T-cell (primary cell): ENCODE results near the gene INPP5A. TPM values are rescaled to one million over a fixed set of nuclear protein-coding genes. Genes with fewer than 3 reads are reported as not detected.

Experiments
- ATAC-seq, 4 experiments: fragments of 200-7000 bp in 3 of 4; fragments of 150-1000 bp in 1 of 4; cut with Tn5 transposase; replicated peaks in 1 of 4; 1 replicate in 3 of 4; 2 replicates in 1 of 4; pipeline ENCODE4 v1.10.0; 2021; ENCODE audit warnings: moderate library complexity in 3 of 4, mild to moderate bottlenecking in 2 of 4, moderate number of reproducible peaks in 1 of 4
- CTCF ChIA-PET, 2 donors: fragments of 300-600 bp; sonication (Branson Sonifier 250); formaldehyde crosslinking; loops; one replicate each; lab custom pipeline; 2022; ENCODE audit warnings: antibody characterized with exemption in 2 of 2; lab: Charles Lee
- POLR2A ChIA-PET, 2 donors: fragments of 300-600 bp; sonication (Branson Sonifier 250); formaldehyde crosslinking; loops; one replicate each; lab custom pipeline; 2022; ENCODE audit warnings: antibody characterized with exemption in 2 of 2; lab: Charles Lee
- DNase-seq, 35 experiments: peaks; one replicate each; pipeline versions ENCODE4 v3.0.0 to v3.0.0-alpha.2; 2013 to 2023
- H3K27ac ChIP-seq: one replicate; pipeline ENCODE4 v1.5.1; 2013; ENCODE audit warnings: low read length
- H3K27me3 ChIP-seq, 2 experiments: replicated peaks in 1 of 2; 1 replicate in 1 of 2; 2 replicates in 1 of 2; pipeline versions ENCODE4 v1.6.1 to v1.7.0; 2013; ENCODE audit warnings: low read length in 1 of 2, mixed read lengths in 1 of 2; ENCODE audit not compliant: control insufficient read depth in 2 of 2, insufficient read depth in 2 of 2; ENCODE audit errors: extremely low read depth in 1 of 2
- H3K36me3 ChIP-seq, 2 donors: 1 replicate in 1 of 2; 2 replicates in 1 of 2; pipeline versions ENCODE4 v1.6.1 to v1.7.0; 2013; ENCODE audit warnings: low read length in 1 of 2; ENCODE audit not compliant: control insufficient read depth in 2 of 2, insufficient read depth in 1 of 2; ENCODE audit errors: extremely low read depth in 1 of 2
- H3K4me1 ChIP-seq, 2 experiments: 1 replicate in 1 of 2; 2 replicates in 1 of 2; pipeline versions ENCODE4 v1.6.1 to v1.7.0; 2013; ENCODE audit warnings: low read length in 2 of 2, mixed read lengths in 1 of 2; ENCODE audit not compliant: insufficient read depth in 2 of 2, control insufficient read depth in 1 of 2; ENCODE audit errors: extremely low read depth in 1 of 2
- H3K4me3 ChIP-seq, 2 donors: 1 replicate in 1 of 2; 2 replicates in 1 of 2; pipeline versions ENCODE4 v1.5.1 to v1.7.0; 2013; ENCODE audit warnings: mild to moderate bottlenecking in 2 of 2, low read length in 1 of 2, moderate library complexity in 1 of 2; ENCODE audit not compliant: control insufficient read depth in 1 of 2; ENCODE audit errors: extremely low read depth in 1 of 2
- H3K9me3 ChIP-seq: 2 replicates; pipeline ENCODE4 v1.7.0; 2013
- H3K27ac Mint-ChIP-seq, 2 donors: one replicate each; pipeline ENCODE4 v1.8.0; 2020 to 2021; ENCODE audit warnings: mild to moderate bottlenecking in 2 of 2, mixed read lengths in 2 of 2
- H3K27me3 Mint-ChIP-seq, 2 donors: one replicate each; pipeline ENCODE4 v1.8.0; 2021 to 2022; ENCODE audit warnings: mixed read lengths in 2 of 2
- H3K36me3 Mint-ChIP-seq: one replicate; pipeline ENCODE4 v1.8.0; 2021; ENCODE audit warnings: mixed read lengths
- H3K4me1 Mint-ChIP-seq, 3 donors: one replicate each; pipeline ENCODE4 v1.8.0; 2020 to 2022; ENCODE audit warnings: mixed read lengths in 3 of 3, mild to moderate bottlenecking in 1 of 3
- H3K4me3 Mint-ChIP-seq, 3 donors: one replicate each; pipeline ENCODE4 v1.8.0; 2020 to 2022; ENCODE audit warnings: mild to moderate bottlenecking in 3 of 3, mixed read lengths in 3 of 3, moderate library complexity in 3 of 3
- H3K9me3 Mint-ChIP-seq, 3 donors: one replicate each; pipeline ENCODE4 v1.8.0; 2020 to 2022; ENCODE audit warnings: mixed read lengths in 3 of 3
- WGBS: methylation state at CpG from one replicate; pipeline ENCODE4 v1.1.5; 2013; ENCODE audit warnings: missing lambda C conversion rate; ENCODE audit not compliant: insufficient coverage; 5-methylcytosine and 5-hydroxymethylcytosine counted together
- total RNA-seq, 35 experiments: library from RNA in 6 of 35; stranded (reverse) in 6 of 35; fragments of 120-200 nt in 1 of 35; gene quantifications; one replicate each; pipeline versions ENCODE4 v1.2.1 to v1.2.4 and lab custom pipeline; 2013 to 2026

The INPP5A gene
- total RNA-seq, 5 donors from 2014 or later (not counting 1 experiment from before 2014, with no cell fraction given): 20.9 to 23.1 (median 22.9) TPM

- CTCF ChIA-PET: no interaction called here
- no peak overlapping the region for H3K27ac Mint-ChIP-seq
- Histone ChIP-seq H3K27me3 (peaks cover 0 to 9% of the 10 kb centered on the region in 2 experiments), H3K27ac (no peak overlapping the region), H3K36me3 (no peaks in the 10 kb centered on the region), H3K4me3 (no peak overlapping the region), H3K4me1 (no peaks in the 10 kb centered on the region), H3K9me3 (no peaks in the 10 kb centered on the region)
- POLR2A ChIA-PET: no interaction called here
- no peaks in the 10 kb centered on the region for H3K4me1 Mint-ChIP-seq
- no peak overlapping the region for H3K4me3 Mint-ChIP-seq
- DNase-seq: no peak
- ATAC-seq: no peak
- H3K9me3 Mint-ChIP-seq: peaks cover 0 to 2% (median 0%) of the 10 kb centered on the region in 3 donors
- no peaks in the 10 kb centered on the region for H3K36me3 Mint-ChIP-seq
- H3K27me3 Mint-ChIP-seq: no peaks in the 10 kb centered on the region
- 89% methylated on average over 11 of the region's 16 CpGs for WGBS
Measured at GRCh38 chr10:132802694-132803320, 265.2 kb downstream of the INPP5A start.

GRCh38 chr10:132803416-132804210 lies 266.0 kb downstream of the INPP5A start:
- 84% methylated on average over 28 of the region's 34 CpGs for WGBS
- DNase-seq: no peak
- Histone ChIP-seq H3K27me3 (peaks cover 0 to 11% of the 10 kb centered on the region in 2 experiments), H3K36me3 (no peaks in the 10 kb centered on the region), H3K4me3 (no peak overlapping the region), H3K4me1 (no peaks in the 10 kb centered on the region), H3K9me3 (no peaks in the 10 kb centered on the region), H3K27ac (no peak overlapping the region)
- Mint-ChIP-seq H3K4me1 (no peaks in the 10 kb centered on the region), H3K9me3 (peaks cover 0 to 2% (median 0%) of the 10 kb centered on the region in 3 donors), H3K27me3 (no peaks in the 10 kb centered on the region), H3K4me3 (no peak overlapping the region), H3K36me3 (no peaks in the 10 kb centered on the region), H3K27ac (no peak overlapping the region)
- no peak for ATAC-seq
- POLR2A ChIA-PET: no interaction called here
- CTCF ChIA-PET: no interaction called here

- H3K4me1 ChIP-seq: no peaks in the 10 kb centered on the region
- POLR2A ChIA-PET: no interaction called here
- H3K27ac ChIP-seq: no peak overlapping the region
- H3K27me3 ChIP-seq: peaks cover 0 to 11% of the 10 kb centered on the region in 2 experiments
- Mint-ChIP-seq H3K9me3 (peaks cover 0 to 2% (median 0%) of the 10 kb centered on the region in 3 donors), H3K27ac (no peak overlapping the region), H3K36me3 (no peaks in the 10 kb centered on the region), H3K4me1 (no peaks in the 10 kb centered on the region), H3K27me3 (no peaks in the 10 kb centered on the region), H3K4me3 (no peak overlapping the region)
- H3K4me3 ChIP-seq: no peak overlapping the region
- H3K9me3 ChIP-seq: no peaks in the 10 kb centered on the region
- no peaks in the 10 kb centered on the region for H3K36me3 ChIP-seq
- CTCF ChIA-PET: no interaction called here
- no peak for DNase-seq
- ATAC-seq: no peak
- 80% methylated on average over 2 of the region's 11 CpGs for WGBS
Measured at GRCh38 chr10:132804287-132804686, 266.7 kb downstream of the INPP5A start.

GRCh38 chr10:132804785-132805426 lies 267.3 kb downstream of the INPP5A start:
- peaks cover 0 to 2% (median 0%) of the 10 kb centered on the region in 3 donors for H3K9me3 Mint-ChIP-seq
- no peak for DNase-seq
- peaks cover 0 to 14% of the 10 kb centered on the region in 2 experiments for H3K27me3 ChIP-seq
- no peak for ATAC-seq
- no peak overlapping the region for H3K4me3 Mint-ChIP-seq
- H3K4me3 ChIP-seq: no peak overlapping the region
- H3K4me1 Mint-ChIP-seq: no peaks in the 10 kb centered on the region
- H3K27ac ChIP-seq: no peak overlapping the region
- H3K4me1 ChIP-seq: no peaks in the 10 kb centered on the region
- no peaks in the 10 kb centered on the region for H3K9me3 ChIP-seq
- ChIA-PET CTCF (no interaction called here), POLR2A (no interaction called here)
- no peaks in the 10 kb centered on the region for H3K36me3 ChIP-seq
- 85% methylated on average over 17 of the region's 23 CpGs for WGBS
- H3K36me3 Mint-ChIP-seq: no peaks in the 10 kb centered on the region
- peaks cover 0 to 3% of the 10 kb centered on the region in 2 donors for H3K27me3 Mint-ChIP-seq
- H3K27ac Mint-ChIP-seq: no peak overlapping the region

- WGBS: 35% methylated on average over 8 of the region's 21 CpGs
- Histone ChIP-seq H3K9me3 (no peaks in the 10 kb centered on the region), H3K4me3 (no peak overlapping the region), H3K27ac (no peak overlapping the region), H3K36me3 (no peaks in the 10 kb centered on the region), H3K4me1 (no peaks in the 10 kb centered on the region), H3K27me3 (peaks cover 0 to 14% of the 10 kb centered on the region in 2 experiments)
- Mint-ChIP-seq H3K4me1 (no peaks in the 10 kb centered on the region), H3K27me3 (peaks cover 0 to 3% of the 10 kb centered on the region in 2 donors), H3K36me3 (no peaks in the 10 kb centered on the region), H3K4me3 (no peak overlapping the region), H3K27ac (no peak overlapping the region), H3K9me3 (peaks cover 0 to 2% (median 0%) of the 10 kb centered on the region in 3 donors)
- no peak for DNase-seq
- ChIA-PET POLR2A (no interaction called here), CTCF (no interaction called here)
- ATAC-seq: no peak
Measured at GRCh38 chr10:132805599-132805998, 268.0 kb downstream of the INPP5A start.

- Histone ChIP-seq H3K27ac (no peak overlapping the region), H3K36me3 (no peaks in the 10 kb centered on the region), H3K27me3 (peaks cover 0 to 14% of the 10 kb centered on the region in 2 experiments), H3K9me3 (no peaks in the 10 kb centered on the region), H3K4me3 (no peak overlapping the region), H3K4me1 (no peaks in the 10 kb centered on the region)
- WGBS: 100% methylated on average over 4 of the region's 7 CpGs
- ChIA-PET POLR2A (no interaction called here), CTCF (no interaction called here)
- Mint-ChIP-seq H3K27ac (no peak overlapping the region), H3K9me3 (peaks cover 0 to 2% (median 0%) of the 10 kb centered on the region in 3 donors), H3K27me3 (peaks cover 0 to 3% of the 10 kb centered on the region in 2 donors), H3K4me3 (no peak overlapping the region), H3K36me3 (no peaks in the 10 kb centered on the region), H3K4me1 (no peaks in the 10 kb centered on the region)
- DNase-seq (no peak), ATAC-seq (no peak)
Measured at GRCh38 chr10:132806110-132806509, 268.5 kb downstream of the INPP5A start.
